Mesendoderm (in vitro differentiated cells): Measurements from ENCODE around the gene TUBAL3.
"Not testable (repeated sequence)": the region's sequence is repeated elsewhere in the genome, so short reads cannot be mapped to it uniquely, and the experiment has no call there.

ENCODE experiments used
- DNase-seq: peaks from one replicate; pipeline ENCODE4 v3.0.0; 2013
- H2AK5ac ChIP-seq: 2 replicates; pipeline ENCODE4 v1.6.1; 2013; ENCODE audit warnings: low read length, inconsistent platforms
- H2BK120ac ChIP-seq: 2 replicates; pipeline ENCODE4 v1.6.1; 2013; ENCODE audit warnings: low read depth, mild to moderate bottlenecking, low read length, moderate library complexity, mixed read lengths
- H2BK15ac ChIP-seq: replicated peaks from 2 replicates; pipeline ENCODE4 v1.6.1; 2013; ENCODE audit warnings: low read depth, mild to moderate bottlenecking, moderate library complexity
- H2BK5ac ChIP-seq: 2 replicates; pipeline ENCODE4 v1.6.1; 2013; ENCODE audit warnings: low read length, inconsistent platforms
- H3K18ac ChIP-seq: 2 replicates; pipeline ENCODE4 v1.6.1; 2013; ENCODE audit warnings: mild to moderate bottlenecking, low read length, mixed read lengths
- H3K23ac ChIP-seq: one replicate; pipeline ENCODE4 v1.6.1; 2013; ENCODE audit warnings: low read length
- H3K27ac ChIP-seq: 2 replicates; pipeline ENCODE4 v1.5.1; 2013; ENCODE audit warnings: low read depth, mild to moderate bottlenecking, inconsistent platforms, low read length, moderate library complexity
- H3K27me3 ChIP-seq: 2 replicates; pipeline ENCODE4 v1.6.1; 2013; ENCODE audit warnings: low read length, control low read depth, mild to moderate bottlenecking, inconsistent platforms; ENCODE audit not compliant: insufficient read depth, poor library complexity
- H3K36me3 ChIP-seq: 2 replicates; pipeline ENCODE4 v1.6.1; 2013; ENCODE audit warnings: low read length, inconsistent platforms; ENCODE audit not compliant: control insufficient read depth, insufficient read depth
- H3K4ac ChIP-seq: one replicate; pipeline ENCODE4 v1.6.1; 2013; ENCODE audit warnings: low read depth, mild to moderate bottlenecking, low read length, moderate library complexity
- H3K4me1 ChIP-seq: 2 replicates; pipeline ENCODE4 v1.6.1; 2013; ENCODE audit warnings: low read depth, low read length, inconsistent platforms; ENCODE audit not compliant: control insufficient read depth
- H3K4me2 ChIP-seq: 2 replicates; pipeline ENCODE4 v1.6.1; 2013; ENCODE audit warnings: low read length
- H3K4me3 ChIP-seq: 2 replicates; pipeline ENCODE4 v1.5.1; 2013; ENCODE audit warnings: mild to moderate bottlenecking, low read length
- H3K56ac ChIP-seq: one replicate; pipeline ENCODE4 v1.6.1; 2013; ENCODE audit warnings: low read length
- H3K79me1 ChIP-seq: 2 replicates; pipeline ENCODE4 v1.6.1; 2013; ENCODE audit warnings: low read length, inconsistent platforms
- H3K79me2 ChIP-seq: 2 replicates; pipeline ENCODE4 v1.6.1; 2013; ENCODE audit warnings: mild to moderate bottlenecking, low read length; ENCODE audit not compliant: control insufficient read depth, insufficient read depth
- H3K9ac ChIP-seq: 2 replicates; pipeline ENCODE4 v1.6.1; 2013; ENCODE audit warnings: low read length, inconsistent platforms
- H4K5ac ChIP-seq: one replicate; pipeline ENCODE4 v1.6.1; 2013; ENCODE audit warnings: low read length
- H4K8ac ChIP-seq: one replicate; pipeline ENCODE4 v1.6.1; 2013; ENCODE audit warnings: low read depth, mild to moderate bottlenecking, control low read depth, low read length, moderate library complexity
- WGBS: extraction: QIAGEN DNeasy Blood & Tissue Kit; methylation state at CpG from one replicate; pipeline ENCODE4 v1.1.7; 2013; ENCODE audit warnings: low lambda C conversion rate, missing lambda C conversion rate; ENCODE audit not compliant: insufficient coverage; ENCODE audit errors: extremely low coverage; 5-methylcytosine and 5-hydroxymethylcytosine counted together

TUBAL3 gene

GRCh38 chr10:5411941-5412276, 7.3 kb upstream of the TUBAL3 start:
- Histone ChIP-seq H3K36me3 (no peaks in the 10 kb centered on the region), H3K9ac (peak overlapping the region; percentile 7), H3K4me1 (peaks cover 6% of the 10 kb centered on the region), H3K79me1 (peaks cover 6% of the 10 kb centered on the region), H3K23ac (no peak overlapping the region), H3K27ac (no peak overlapping the region), H3K56ac (peak overlapping the region; percentile 44), H3K18ac (no peak overlapping the region), H4K8ac (no peak overlapping the region), H2BK5ac (no peak overlapping the region), H2AK5ac (no peak overlapping the region), H2BK120ac (no peak overlapping the region), H3K27me3 (no peaks in the 10 kb centered on the region), H3K4me2 (no peak overlapping the region), H3K79me2 (peaks cover 35% of the 10 kb centered on the region), H3K4ac (no peak overlapping the region), H3K4me3 (no peak overlapping the region), H4K5ac (no peak overlapping the region), H2BK15ac (no peak overlapping the region)
- DNase-seq, result no peak
- no CpG with 5 or more reads among the region's 3 CpGs for WGBS

GRCh38 chr10:5410787-5411186, 6.2 kb upstream of the TUBAL3 start:
- DNase-seq, result not testable (repeated sequence)

GRCh38 chr10:5406918-5407317, 2.3 kb upstream of the TUBAL3 start:
- Histone ChIP-seq H2BK5ac (no peak overlapping the region), H2BK15ac (no peak overlapping the region), H3K27me3 (no peaks in the 10 kb centered on the region), H3K36me3 (no peaks in the 10 kb centered on the region), H2AK5ac (no peak overlapping the region), H3K56ac (no peak overlapping the region), H3K4me2 (no peak overlapping the region), H4K8ac (no peak overlapping the region), H3K79me1 (no peaks in the 10 kb centered on the region), H3K4ac (no peak overlapping the region), H3K9ac (no peak overlapping the region), H3K4me1 (no peaks in the 10 kb centered on the region), H3K23ac (no peak overlapping the region), H4K5ac (no peak overlapping the region), H2BK120ac (no peak overlapping the region), H3K4me3 (no peak overlapping the region), H3K79me2 (no peaks in the 10 kb centered on the region), H3K18ac (no peak overlapping the region), H3K27ac (no peak overlapping the region)
- no CpG with 5 or more reads among the region's 1 CpG for WGBS
- no peak for DNase-seq

More at GRCh38 chr10:5410787-5411186, 6.2 kb upstream of the TUBAL3 start:
- H3K23ac ChIP-seq, H3K9ac ChIP-seq, H4K5ac ChIP-seq, H2BK5ac ChIP-seq, H3K56ac ChIP-seq, H3K4ac ChIP-seq, H2BK120ac ChIP-seq, H3K4me3 ChIP-seq, H3K27ac ChIP-seq, H3K4me1 ChIP-seq, H4K8ac ChIP-seq, H3K27me3 ChIP-seq, H3K18ac ChIP-seq, H3K79me1 ChIP-seq, H2BK15ac ChIP-seq, H3K36me3 ChIP-seq, H2AK5ac ChIP-seq, H3K4me2 ChIP-seq: not testable (repeated sequence)
- H3K79me2 ChIP-seq, result peaks cover 26% of the 10 kb centered on the region

- H3K4me1 ChIP-seq, result no peaks in the 10 kb centered on the region
- no peak overlapping the region for H3K27ac ChIP-seq
- no peak overlapping the region for H2BK120ac ChIP-seq
- no peak overlapping the region for H3K4me3 ChIP-seq
- DNase-seq, result no peak
- H3K79me2 ChIP-seq, result no peaks in the 10 kb centered on the region
- H2BK5ac ChIP-seq, result no peak overlapping the region
- H3K56ac ChIP-seq, result no peak overlapping the region
- H3K23ac ChIP-seq, result no peak overlapping the region
- H3K18ac ChIP-seq, result no peak overlapping the region
- no peak overlapping the region for H3K4ac ChIP-seq
- no peak overlapping the region for H3K9ac ChIP-seq
- no peak overlapping the region for H3K4me2 ChIP-seq
- no peak overlapping the region for H2AK5ac ChIP-seq
- no peaks in the 10 kb centered on the region for H3K79me1 ChIP-seq
- no peaks in the 10 kb centered on the region for H3K36me3 ChIP-seq
- no CpG with 5 or more reads among the region's 3 CpGs for WGBS
- no peaks in the 10 kb centered on the region for H3K27me3 ChIP-seq
- no peak overlapping the region for H4K5ac ChIP-seq
- no peak overlapping the region for H2BK15ac ChIP-seq
- no peak overlapping the region for H4K8ac ChIP-seq
Observed at GRCh38 chr10:5402798-5403197, 1.8 kb downstream of the TUBAL3 start.

- no peaks in the 10 kb centered on the region for H3K4me1 ChIP-seq
- H3K4ac ChIP-seq, result no peak overlapping the region
- no peak overlapping the region for H4K8ac ChIP-seq
Observed at GRCh38 chr10:5400468-5401240, 4.0 kb downstream of the TUBAL3 start.

GRCh38 chr10:5399332-5399731, 5.3 kb downstream of the TUBAL3 start:
- H3K4ac ChIP-seq, result no peak overlapping the region
- no peaks in the 10 kb centered on the region for H3K79me2 ChIP-seq
- H2BK120ac ChIP-seq, result no peak overlapping the region
- DNase-seq, result no peak
- H3K79me1 ChIP-seq, result no peaks in the 10 kb centered on the region
- no peaks in the 10 kb centered on the region for H3K27me3 ChIP-seq
- no peak overlapping the region for H3K4me3 ChIP-seq
- H3K4me1 ChIP-seq, result no peaks in the 10 kb centered on the region
- no peak overlapping the region for H3K23ac ChIP-seq
- no peak overlapping the region for H4K5ac ChIP-seq
- WGBS, result no CpG with 5 or more reads among the region's 6 CpGs
- H3K9ac ChIP-seq, result no peak overlapping the region
- no peak overlapping the region for H2AK5ac ChIP-seq
- H4K8ac ChIP-seq, result no peak overlapping the region
- no peak overlapping the region for H3K56ac ChIP-seq
- no peak overlapping the region for H3K4me2 ChIP-seq
- H2BK15ac ChIP-seq, result no peak overlapping the region
- H3K36me3 ChIP-seq, result no peaks in the 10 kb centered on the region
- no peak overlapping the region for H3K27ac ChIP-seq
- no peak overlapping the region for H3K18ac ChIP-seq
- H2BK5ac ChIP-seq, result no peak overlapping the region

More at GRCh38 chr10:5400468-5401240, 4.0 kb downstream of the TUBAL3 start:
- Histone ChIP-seq H2BK5ac (no peak overlapping the region), H3K36me3 (no peaks in the 10 kb centered on the region), H3K23ac (no peak overlapping the region), H3K4me2 (no peak overlapping the region), H3K27ac (no peak overlapping the region), H3K27me3 (no peaks in the 10 kb centered on the region), H2BK15ac (no peak overlapping the region), H2BK120ac (no peak overlapping the region), H3K9ac (no peak overlapping the region), H4K5ac (no peak overlapping the region), H2AK5ac (no peak overlapping the region), H3K4me3 (no peak overlapping the region), H3K79me2 (no peaks in the 10 kb centered on the region), H3K79me1 (no peaks in the 10 kb centered on the region), H3K56ac (no peak overlapping the region), H3K18ac (no peak overlapping the region)
- no CpG with 5 or more reads among the region's 9 CpGs for WGBS
- DNase-seq, result no peak
